D721Med (cell line): ENCODE measurements around the gene GSC.
"Not testable (repeated sequence)": the region's sequence is repeated elsewhere in the genome, so short reads cannot be mapped to it uniquely, and the experiment has no call there.

ENCODE experiments used
- DNase-seq: peaks from one replicate; pipeline ENCODE4 v3.0.0; 2011; ENCODE audit warnings: low spot score; ENCODE audit not compliant: insufficient read length
- FAIRE-seq: peaks from 2 replicates; lab custom pipeline; 2011; peaks lifted over from hg19 to GRCh38; lab: Jason Lieb, UNC
- CTCF ChIP-seq: IDR thresholded peaks from 2 replicates; pipeline ENCODE4 v1.5.1; 2012; ENCODE audit warnings: mild to moderate bottlenecking, control low read depth; ENCODE audit not compliant: insufficient read depth; ENCODE audit errors: missing control alignments

The GSC gene

GRCh38 chr14:94754391-94754942 is 15.4 kb downstream of the GSC start:
- no peak for TF ChIP-seq CTCF
- DNase-seq (no peak), FAIRE-seq (no peak)

- DNase-seq (no peak), FAIRE-seq (no peak)
- TF ChIP-seq CTCF = no peak
These were observed 17.1 kb downstream of the GSC start for GRCh38 chr14:94752591-94753436.

GRCh38 chr14:94751956-94752355 is 18.0 kb downstream of the GSC start:
- DNase-seq (no peak), FAIRE-seq (no peak)
- no peak for TF ChIP-seq CTCF

- FAIRE-seq (no peak), DNase-seq (no peak)
- no peak for TF ChIP-seq CTCF
These were observed 18.6 kb downstream of the GSC start for GRCh38 chr14:94751321-94751720.

- no peak for TF ChIP-seq CTCF
- FAIRE-seq (no peak), DNase-seq (no peak)
These were observed 19.5 kb downstream of the GSC start for GRCh38 chr14:94750371-94750770.

GRCh38 chr14:94748667-94749347 is 21.1 kb downstream of the GSC start:
- peak; percentile 48 for TF ChIP-seq CTCF
- no peak for DNase-seq
- FAIRE-seq = no peak

- FAIRE-seq = no peak
- no peak for DNase-seq
- TF ChIP-seq CTCF = no peak
These were observed 22.2 kb downstream of the GSC start for GRCh38 chr14:94747739-94748138.

GRCh38 chr14:94747153-94747552 is 22.8 kb downstream of the GSC start:
- not testable (repeated sequence) for DNase-seq, FAIRE-seq
